Gastroesophageal sphincter (tissue), 4 donors: ENCODE measurements around the gene DACH1. TPM values are rescaled to one million over a fixed set of nuclear protein-coding genes. Genes with fewer than 3 reads are reported as not detected.

Experiments used
- ATAC-seq: fragments of 150-250 bp; one replicate; pipeline ENCODE4 v1.9.1; 2016; ENCODE audit warnings: mild to moderate bottlenecking, moderate library complexity
- H3K27ac ChIP-seq, 4 donors: fragments of 200-600 bp; sonication (generic) in 3 of 4; 1 replicate in 3 of 4; 2 replicates in 1 of 4; pipeline ENCODE4 v1.5.1; 2016 to 2019
- H3K27me3 ChIP-seq: fragments of 200-600 bp; sonication (generic); one replicate; pipeline ENCODE4 v1.5.1; 2019
- H3K36me3 ChIP-seq, 2 donors: fragments of 200-600 bp; sonication (generic); one replicate each; pipeline ENCODE4 v1.5.1; 2019; ENCODE audit warnings: control low read depth in 1 of 2
- H3K4me1 ChIP-seq, 3 donors: fragments of 200-600 bp; sonication (generic); 1 replicate in 2 of 3; 2 replicates in 1 of 3; pipeline ENCODE4 v1.5.1; 2016 to 2019; ENCODE audit warnings: control low read depth in 2 of 3
- H3K4me3 ChIP-seq, 2 donors: fragments of 200-600 bp; sonication (generic); one replicate each; pipeline ENCODE4 v1.5.1; 2019; ENCODE audit warnings: mild to moderate bottlenecking in 1 of 2, moderate library complexity in 1 of 2
- H3K9me3 ChIP-seq, 3 donors: fragments of 200-600 bp; sonication (generic); one replicate each; pipeline ENCODE4 v1.5.1; 2017 to 2019; ENCODE audit warnings: control low read depth in 2 of 3
- EP300 ChIP-seq: sonication (generic); formaldehyde crosslinking; IDR thresholded peaks from one replicate; pipeline ENCODE4 v1.6.1; 2017; ENCODE audit warnings: antibody characterized with exemption, mild to moderate bottlenecking
- POLR2A ChIP-seq, 2 donors: fragments of 450-650 bp; IDR thresholded peaks; one replicate each; pipeline ENCODE4 v1.6.1; 2017; ENCODE audit warnings: antibody characterized with exemption in 2 of 2, mild to moderate bottlenecking in 2 of 2, moderate library complexity in 1 of 2
- POLR2AphosphoS5 ChIP-seq: sonication (generic); formaldehyde crosslinking; IDR thresholded peaks from one replicate; pipeline ENCODE4 v1.6.1; 2017; ENCODE audit warnings: antibody characterized with exemption
- WGBS, 2 donors: methylation state at CpG; one replicate each; pipeline ENCODE4 v1.1.5; 2018; ENCODE audit warnings: low coverage in 1 of 2; 5-methylcytosine and 5-hydroxymethylcytosine counted together
- total RNA-seq, 4 donors: library from RNA; depleted of rRNA; stranded (reverse); fragments of >200 nt; gene quantifications; one replicate each; pipeline ENCODE4 v1.1.0, GENCODE V29; 2016
- TF ChIP-seq, protein P1 (sequence below), 4 experiments: fragments of 200-600 bp in 2 of 4; fragments of 450-650 bp in 2 of 4; sonication (generic) in 1 of 4; IDR thresholded peaks; one replicate each; pipeline ENCODE4 v1.5.1; 2017 to 2019; ENCODE audit warnings: antibody characterized with exemption in 4 of 4, mild to moderate bottlenecking in 2 of 4, moderate library complexity in 2 of 4

Gene DACH1
- total RNA-seq, 4 donors from 2014 or later: 1.1 to 2.1 (median 1.7) TPM

DNA sequence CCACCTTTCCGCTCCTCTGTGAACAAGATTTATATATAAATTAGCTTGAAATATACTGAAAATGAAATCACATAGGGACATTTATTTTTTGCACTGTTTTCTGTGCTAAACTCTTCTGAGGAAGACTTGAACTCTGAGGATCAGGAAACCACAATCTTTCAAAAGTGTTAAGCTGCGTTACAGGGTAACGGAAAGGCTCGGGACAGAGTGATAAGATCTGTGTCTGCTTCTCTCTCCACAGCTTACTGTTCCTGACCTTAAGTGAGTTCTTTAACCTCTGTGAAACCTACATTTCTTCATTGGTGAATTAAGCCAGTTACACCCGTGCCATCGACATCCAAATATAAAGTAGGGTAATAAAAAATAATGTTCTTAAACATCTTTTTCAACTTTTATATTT, 38.9 kb downstream of the DACH1 start:
- Histone ChIP-seq H3K27ac (no peak overlapping the region), H3K9me3 (no peaks in the 10 kb centered on the region), H3K4me3 (no peak overlapping the region), H3K4me1 (no peaks in the 10 kb centered on the region), H3K36me3 (no peaks in the 10 kb centered on the region), H3K27me3 (no peaks in the 10 kb centered on the region)
- ATAC-seq: no peak
- TF ChIP-seq EP300: no peak
- no peak for TF ChIP-seq POLR2A (IDR thresholded peaks at IDR 0.05)
- 58 to 69% methylated on average over 6 of the region's 6 CpGs for WGBS, 2 donors

DNA sequence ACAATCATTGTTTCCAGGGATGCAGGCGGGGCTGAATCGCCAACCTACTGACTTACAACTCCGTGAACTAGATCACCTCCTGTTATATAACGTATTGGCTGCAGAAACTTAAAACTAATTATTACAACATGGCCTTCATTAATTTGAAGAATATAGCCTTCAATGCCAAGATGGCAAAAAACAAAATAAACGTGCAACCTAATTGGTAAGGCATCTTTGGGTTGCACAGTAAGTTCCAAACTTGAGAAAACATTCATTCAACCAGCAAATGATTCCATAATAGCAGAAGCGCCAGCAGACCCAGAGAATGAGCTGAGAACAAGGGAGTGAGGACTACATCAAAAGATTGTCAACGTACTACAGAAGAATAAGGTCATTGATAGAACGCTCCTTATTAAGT, 39.8 kb downstream of the DACH1 start:
- no peak for ATAC-seq
- H3K9me3 ChIP-seq: no peaks in the 10 kb centered on the region
- no peak overlapping the region for H3K4me3 ChIP-seq
- TF ChIP-seq POLR2AphosphoS5 (no peak), POLR2A (IDR thresholded peaks at IDR 0.05) (no peak)
- TF ChIP-seq, protein P1, sequence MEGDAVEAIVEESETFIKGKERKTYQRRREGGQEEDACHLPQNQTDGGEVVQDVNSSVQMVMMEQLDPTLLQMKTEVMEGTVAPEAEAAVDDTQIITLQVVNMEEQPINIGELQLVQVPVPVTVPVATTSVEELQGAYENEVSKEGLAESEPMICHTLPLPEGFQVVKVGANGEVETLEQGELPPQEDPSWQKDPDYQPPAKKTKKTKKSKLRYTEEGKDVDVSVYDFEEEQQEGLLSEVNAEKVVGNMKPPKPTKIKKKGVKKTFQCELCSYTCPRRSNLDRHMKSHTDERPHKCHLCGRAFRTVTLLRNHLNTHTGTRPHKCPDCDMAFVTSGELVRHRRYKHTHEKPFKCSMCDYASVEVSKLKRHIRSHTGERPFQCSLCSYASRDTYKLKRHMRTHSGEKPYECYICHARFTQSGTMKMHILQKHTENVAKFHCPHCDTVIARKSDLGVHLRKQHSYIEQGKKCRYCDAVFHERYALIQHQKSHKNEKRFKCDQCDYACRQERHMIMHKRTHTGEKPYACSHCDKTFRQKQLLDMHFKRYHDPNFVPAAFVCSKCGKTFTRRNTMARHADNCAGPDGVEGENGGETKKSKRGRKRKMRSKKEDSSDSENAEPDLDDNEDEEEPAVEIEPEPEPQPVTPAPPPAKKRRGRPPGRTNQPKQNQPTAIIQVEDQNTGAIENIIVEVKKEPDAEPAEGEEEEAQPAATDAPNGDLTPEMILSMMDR (IDR thresholded peaks at IDR 0.05): no peak
- H3K36me3 ChIP-seq: no peaks in the 10 kb centered on the region
- no peak overlapping the region for H3K27ac ChIP-seq
- H3K4me1 ChIP-seq: no peaks in the 10 kb centered on the region
- 76 to 81% methylated on average over 5 to 8 of the region's 8 CpGs for WGBS, 2 donors
- H3K27me3 ChIP-seq: no peaks in the 10 kb centered on the region

- no peak for ATAC-seq
- H3K4me3 ChIP-seq: no peak overlapping the region
- H3K9me3 ChIP-seq: no peaks in the 10 kb centered on the region
- 65 to 78% methylated on average over 2 to 3 of the region's 3 CpGs for WGBS, 2 donors
- H3K36me3 ChIP-seq: no peaks in the 10 kb centered on the region
- H3K27ac ChIP-seq: no peak overlapping the region
- no peaks in the 10 kb centered on the region for H3K27me3 ChIP-seq
- TF ChIP-seq POLR2A (IDR thresholded peaks at IDR 0.05) (no peak), EP300 (no peak), POLR2AphosphoS5 (no peak)
- TF ChIP-seq, protein P1 (IDR thresholded peaks at IDR 0.05): no peak
- no peaks in the 10 kb centered on the region for H3K4me1 ChIP-seq
Measured at GRCh38 chr13:71820699-71821098, 46.3 kb downstream of the DACH1 start.

- H3K27me3 ChIP-seq: no peaks in the 10 kb centered on the region
- ATAC-seq: no peak
- H3K27ac ChIP-seq: no peak overlapping the region
- 100% methylated on average over 1 of the region's 1 CpG for WGBS, 2 donors
- no peak overlapping the region for H3K4me3 ChIP-seq
- no peak for TF ChIP-seq POLR2A (IDR thresholded peaks at IDR 0.05)
- TF ChIP-seq, protein P1 (IDR thresholded peaks at IDR 0.05): no peak
- TF ChIP-seq EP300: no peak
- no peak for TF ChIP-seq POLR2AphosphoS5
- no peaks in the 10 kb centered on the region for H3K9me3 ChIP-seq
- H3K4me1 ChIP-seq: no peaks in the 10 kb centered on the region
- no peaks in the 10 kb centered on the region for H3K36me3 ChIP-seq
Measured at GRCh38 chr13:71817335-71817734, 49.7 kb downstream of the DACH1 start.

GRCh38 chr13:71814806-71815360, 52.1 kb downstream of the DACH1 start:
- no peaks in the 10 kb centered on the region for H3K9me3 ChIP-seq
- no peak overlapping the region for H3K4me3 ChIP-seq
- H3K27ac ChIP-seq: no peak overlapping the region
- 14 to 30% methylated on average over 4 of the region's 4 CpGs for WGBS, 2 donors
- ATAC-seq: no peak
- no peaks in the 10 kb centered on the region for H3K36me3 ChIP-seq
- H3K4me1 ChIP-seq: no peaks in the 10 kb centered on the region
- H3K27me3 ChIP-seq: no peaks in the 10 kb centered on the region
- TF ChIP-seq EP300 (no peak), POLR2AphosphoS5 (no peak), POLR2A (IDR thresholded peaks at IDR 0.05) (no peak)
- TF ChIP-seq, protein P1 (IDR thresholded peaks at IDR 0.05): no peak
